GM18870 (cell line): Measurements from ENCODE around the gene GLIPR2.
"Not testable (repeated sequence)": the region's sequence is repeated elsewhere in the genome, so short reads cannot be mapped to it uniquely, and the experiment has no call there.

ENCODE experiments used
- ATAC-seq: cut with Tn5 transposase; IDR thresholded peaks from one replicate; pipeline ENCODE4 v1.9.1; 2021; ENCODE audit warnings: moderate library complexity; ENCODE audit not compliant: unreplicated experiment

Gene GLIPR2

GRCh38 chr9:36142510-36143244 is 6.1 kb downstream of the GLIPR2 start:
- ATAC-seq: no peak

GRCh38 chr9:36143245-36143641 is 6.7 kb downstream of the GLIPR2 start:
- no peak for ATAC-seq

GRCh38 chr9:36144309-36145232 is 8.0 kb downstream of the GLIPR2 start:
- no peak for ATAC-seq

GRCh38 chr9:36145970-36146369 is 9.4 kb downstream of the GLIPR2 start:
- ATAC-seq: no peak

GRCh38 chr9:36146651-36147050 is 10.1 kb downstream of the GLIPR2 start:
- ATAC-seq: no peak

- no peak for ATAC-seq
Measured at GRCh38 chr9:36147441-36148175, 11.1 kb downstream of the GLIPR2 start.

GRCh38 chr9:36148311-36149051 is 11.9 kb downstream of the GLIPR2 start:
- ATAC-seq: peak; percentile 54

GRCh38 chr9:36149197-36149596 is 12.7 kb downstream of the GLIPR2 start:
- ATAC-seq: no peak

GRCh38 chr9:36150574-36151315 is 14.2 kb downstream of the GLIPR2 start:
- no peak for ATAC-seq

- ATAC-seq: peak; percentile 66
Measured at GRCh38 chr9:36151316-36152210, 15.0 kb downstream of the GLIPR2 start.

GRCh38 chr9:36152741-36153438 is 16.4 kb downstream of the GLIPR2 start:
- ATAC-seq: no peak

GRCh38 chr9:36153746-36154145 is 17.2 kb downstream of the GLIPR2 start:
- no peak for ATAC-seq

GRCh38 chr9:36154331-36154952 is 17.9 kb downstream of the GLIPR2 start:
- no peak for ATAC-seq

- ATAC-seq: no peak
Measured at GRCh38 chr9:36156116-36156515, 19.6 kb downstream of the GLIPR2 start.

- no peak for ATAC-seq
Measured at GRCh38 chr9:36158122-36158521, 21.6 kb downstream of the GLIPR2 start.

- no peak for ATAC-seq
Measured at GRCh38 chr9:36158917-36159316, 22.4 kb downstream of the GLIPR2 start.

- not testable (repeated sequence) for ATAC-seq
Measured at GRCh38 chr9:36159509-36159908, 23.0 kb downstream of the GLIPR2 start.

GRCh38 chr9:36160126-36160525 is 23.6 kb downstream of the GLIPR2 start:
- ATAC-seq: not testable (repeated sequence)
